T follicular helper cell (primary cell): Measurements from ENCODE around the gene ITGB7.

ENCODE experiments used
- DNase-seq: peaks from one replicate; pipeline ENCODE4 v3.0.0-alpha.2; 2020; ENCODE audit warnings: low read depth

ITGB7 gene

DNA sequence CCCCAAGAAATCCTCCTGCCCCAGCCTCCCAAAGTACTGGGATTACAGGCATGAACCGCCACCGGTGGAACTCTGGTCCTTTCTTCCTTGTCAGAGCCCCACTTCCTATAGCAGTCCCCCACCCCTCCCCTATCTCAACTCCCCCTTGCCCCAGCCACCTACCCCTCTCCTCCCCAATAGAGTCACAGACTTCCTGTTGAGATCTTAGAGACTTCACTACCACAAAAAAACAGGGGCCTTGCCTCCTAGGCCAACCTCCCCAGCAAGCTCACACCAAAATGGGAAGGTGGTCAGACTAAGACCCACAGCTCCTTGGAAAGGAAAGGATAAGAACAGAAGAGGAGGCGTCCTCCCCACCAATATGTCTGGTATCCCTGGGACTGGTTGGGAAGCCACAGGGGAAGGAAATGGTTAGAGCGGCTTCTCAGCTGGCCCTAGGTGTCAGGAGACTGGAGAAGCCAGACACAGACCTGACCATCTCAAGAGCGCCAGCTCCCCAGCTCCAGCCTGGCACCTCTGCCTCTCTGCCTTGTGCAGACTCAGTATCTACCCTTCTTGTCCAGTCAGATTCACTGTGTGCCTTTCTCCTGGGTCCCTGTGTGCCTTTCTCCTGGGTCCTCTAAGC, 8.5 kb downstream of the ITGB7 start:
- DNase-seq = no peak

- no peak for DNase-seq
Measured at GRCh38 chr12:53197011-53197640, 9.9 kb downstream of the ITGB7 start.

DNA sequence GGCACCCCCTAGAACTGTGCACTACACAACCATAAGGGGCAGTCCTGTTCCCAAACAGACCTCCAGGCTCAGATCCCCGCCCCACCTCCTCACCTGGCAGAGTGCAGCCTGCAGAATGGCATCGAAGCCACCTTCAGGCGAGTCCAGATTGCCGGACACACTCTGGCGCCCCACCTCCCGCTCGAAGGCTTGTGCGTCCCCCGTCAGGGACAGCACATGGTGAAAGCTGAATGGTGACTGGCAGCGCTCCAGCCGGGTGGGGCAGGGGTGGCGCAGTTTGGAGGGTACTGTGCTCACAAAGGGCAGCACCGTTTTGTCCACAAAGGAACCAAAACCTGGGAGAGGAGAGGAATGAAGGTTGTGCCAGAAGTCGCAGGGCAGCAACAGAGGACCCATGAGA, 10.6 kb downstream of the ITGB7 start:
- DNase-seq = no peak

DNA sequence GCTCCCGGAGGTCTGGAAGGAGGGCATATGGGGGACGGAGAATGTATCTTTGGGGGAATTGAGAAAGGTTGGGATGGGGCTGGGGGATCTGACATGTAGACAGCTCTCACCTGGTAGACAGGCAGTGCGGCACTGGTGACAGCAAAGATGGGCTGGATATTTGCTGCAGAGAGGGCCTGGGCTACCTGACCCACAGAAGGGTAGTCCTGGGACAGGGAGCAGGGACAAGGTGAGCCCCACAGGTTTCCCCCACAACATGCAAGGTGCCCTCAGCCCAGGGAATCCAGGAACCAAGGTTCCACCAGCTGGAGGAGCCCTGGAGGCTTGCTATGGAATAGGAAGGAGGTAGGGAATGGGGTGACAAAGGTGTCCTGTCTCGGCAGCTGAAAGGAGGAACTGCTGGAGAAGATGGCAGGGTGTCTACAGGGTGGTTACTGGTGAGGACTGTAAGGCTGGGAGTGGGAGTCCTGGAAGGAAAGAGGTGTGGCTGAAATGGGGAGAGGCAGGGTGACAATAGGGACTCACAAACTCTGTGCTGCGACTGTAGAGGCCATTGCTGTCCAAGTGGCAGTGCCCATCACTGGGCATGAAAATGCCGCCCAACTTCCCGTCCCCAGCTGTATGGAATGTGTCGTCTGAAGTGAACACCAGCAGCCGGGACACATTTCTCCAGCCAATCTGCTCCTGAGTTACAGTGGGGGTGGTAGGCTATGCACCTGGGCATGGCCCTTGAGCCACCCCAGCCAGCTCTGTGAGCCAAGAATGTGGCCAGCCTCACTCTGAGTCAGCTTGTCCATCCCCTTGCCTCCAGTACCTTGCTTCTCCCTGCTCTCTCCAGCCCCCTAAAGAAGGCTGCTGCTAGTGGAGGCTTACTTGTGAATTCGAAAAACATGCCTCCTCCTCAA, 11.3 kb downstream of the ITGB7 start:
- no peak for DNase-seq

DNA sequence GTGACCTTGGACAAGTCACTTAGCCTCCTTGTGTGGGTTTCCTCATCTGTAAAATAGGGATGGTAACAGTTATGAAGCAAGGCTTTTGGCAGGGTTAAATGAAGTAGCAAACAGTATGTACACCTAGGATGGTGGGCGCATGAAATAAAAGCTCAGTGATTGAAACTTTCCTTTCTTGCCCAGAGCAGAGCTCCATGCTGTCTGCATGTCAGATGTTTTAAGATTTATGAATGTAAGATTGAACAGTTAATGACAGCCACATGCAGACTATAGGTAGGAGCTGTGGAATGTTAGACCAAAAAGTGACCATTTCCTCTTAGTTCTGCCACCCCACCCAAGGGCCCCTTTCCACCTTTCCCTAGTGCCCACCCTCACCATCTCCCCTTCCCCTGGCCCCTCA, 12.1 kb downstream of the ITGB7 start:
- DNase-seq = no peak

GRCh38 chr12:53193985-53194716, 12.9 kb downstream of the ITGB7 start:
- DNase-seq = no peak

DNA sequence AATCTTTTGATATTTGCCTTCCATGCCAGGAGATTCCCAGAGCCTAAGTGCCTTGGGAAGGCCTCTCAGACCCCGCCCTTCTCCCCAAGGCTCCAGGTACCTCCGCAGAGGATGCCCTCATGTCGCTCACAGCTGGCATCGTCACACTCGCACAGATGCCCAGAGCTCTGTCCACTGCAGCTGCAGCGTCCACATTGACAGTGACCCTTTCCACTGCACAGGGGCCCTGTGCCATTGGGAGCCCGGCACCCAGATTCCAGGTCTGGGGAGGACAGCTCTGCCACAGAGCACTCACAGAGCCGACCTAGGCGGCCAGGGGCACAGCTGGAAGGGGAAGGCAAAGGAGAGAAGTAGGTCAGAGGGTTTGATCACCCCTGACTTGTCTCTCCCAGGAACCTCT, 14.0 kb downstream of the ITGB7 start:
- no peak for DNase-seq

- DNase-seq = no peak
Measured at GRCh38 chr12:53192531-53193021, 14.5 kb downstream of the ITGB7 start.

- no peak for DNase-seq
Measured at GRCh38 chr12:53191885-53192530, 15.0 kb downstream of the ITGB7 start.

DNA sequence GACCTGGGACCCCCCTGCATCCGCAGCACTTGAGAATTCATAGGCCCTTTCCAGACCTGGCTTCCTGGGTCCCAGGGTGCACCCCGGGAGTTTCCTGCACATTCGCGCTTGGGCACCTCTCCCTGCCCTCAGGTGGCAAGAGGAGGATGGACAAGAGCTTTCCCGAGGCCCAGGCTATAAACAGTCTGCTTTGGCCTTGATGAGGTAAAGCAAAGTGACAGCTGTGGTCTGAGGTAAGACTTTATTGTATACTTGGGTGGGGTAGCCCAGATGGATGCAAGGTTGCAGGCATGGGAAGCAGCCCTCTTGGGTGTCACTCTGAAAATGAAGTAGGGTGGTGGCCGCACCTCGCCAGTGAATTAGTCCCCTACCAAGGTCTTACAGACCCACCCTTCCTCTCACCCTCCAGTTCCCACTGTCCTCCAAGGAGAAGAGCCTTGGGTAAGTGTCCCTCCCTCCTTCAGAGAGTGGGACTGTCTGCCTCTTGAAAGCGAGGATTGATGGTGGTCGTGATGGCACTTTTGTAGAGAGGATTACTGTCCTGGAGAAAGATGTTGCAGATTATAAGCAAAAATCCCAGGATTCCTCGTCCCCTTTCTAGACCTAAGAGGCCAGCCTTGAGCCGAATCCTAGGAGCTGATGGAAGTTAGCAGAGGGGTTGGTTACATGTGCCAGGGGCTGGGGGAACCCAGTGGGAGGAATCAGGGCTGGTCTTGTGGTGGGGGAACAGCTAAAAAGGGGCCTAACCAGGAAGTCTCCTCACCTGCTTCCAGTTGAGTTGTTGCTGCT, 15.8 kb downstream of the ITGB7 start:
- no peak for DNase-seq

- peak; percentile 36 for DNase-seq
Measured at GRCh38 chr12:53190108-53190729, 16.8 kb downstream of the ITGB7 start.

DNA sequence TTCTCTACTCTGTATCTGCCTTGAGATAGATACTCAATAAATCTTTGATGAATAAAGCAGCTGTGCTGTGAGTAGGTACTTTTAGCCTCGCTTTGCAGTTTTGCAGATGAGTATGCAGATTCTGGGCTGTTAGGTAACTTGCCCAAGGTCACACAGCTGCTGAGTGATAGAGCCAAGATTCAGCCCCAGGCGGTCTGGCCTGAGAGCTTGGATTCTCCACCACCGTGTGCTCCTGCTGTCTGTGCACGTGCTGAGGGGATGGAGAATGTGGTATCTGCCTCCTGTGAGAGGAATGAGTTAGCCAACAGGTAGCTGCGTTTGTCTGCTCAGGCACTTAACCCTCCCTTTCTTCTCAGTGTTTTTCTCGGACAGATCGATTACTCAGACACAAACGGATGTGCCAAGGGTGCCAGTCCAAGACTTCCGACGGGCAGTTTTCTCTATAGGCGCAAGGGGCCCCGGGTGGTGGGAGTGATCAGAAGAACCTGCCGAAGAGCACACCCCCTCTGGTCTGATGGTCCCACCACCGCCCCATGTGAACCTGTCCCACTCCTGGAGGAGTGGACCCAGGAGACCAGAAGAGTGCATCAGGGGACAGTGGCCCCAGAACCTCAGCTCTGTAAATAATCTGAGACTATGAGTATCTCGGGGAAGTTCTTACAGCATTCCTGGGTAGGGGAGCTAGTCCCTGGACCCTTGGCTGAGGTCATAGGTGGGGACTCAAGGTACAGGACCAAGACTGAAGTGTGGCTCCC, 19.7 kb downstream of the ITGB7 start:
- no peak for DNase-seq

- no peak for DNase-seq
Measured at GRCh38 chr12:53186745-53187144, 20.3 kb downstream of the ITGB7 start.

GRCh38 chr12:53185582-53186153, 21.4 kb downstream of the ITGB7 start:
- DNase-seq = no peak

DNA sequence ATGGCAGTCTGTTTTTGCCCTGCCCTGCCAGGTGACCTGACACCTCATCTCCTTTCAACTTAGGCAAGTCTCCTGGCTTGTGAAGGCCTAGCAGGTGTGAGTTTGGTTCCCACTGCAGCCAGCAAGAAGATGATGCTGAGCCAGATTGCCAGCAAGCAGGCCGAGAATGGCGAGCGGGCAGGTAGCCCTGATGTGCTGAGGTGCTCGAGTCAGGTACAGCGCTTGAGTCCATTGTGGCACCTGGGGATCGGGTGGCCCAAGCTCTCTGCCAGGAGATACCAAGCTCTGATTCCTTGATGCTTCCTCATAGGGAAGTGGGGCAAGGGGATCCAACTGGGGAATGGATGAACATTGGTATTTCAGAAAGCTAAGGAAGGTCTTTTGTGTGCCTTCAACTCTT, 22.2 kb downstream of the ITGB7 start:
- no peak for DNase-seq

GRCh38 chr12:53182903-53183302, 24.1 kb downstream of the ITGB7 start:
- DNase-seq = no peak

- DNase-seq = no peak
Measured at GRCh38 chr12:53181935-53182334, 25.1 kb downstream of the ITGB7 start.

GRCh38 chr12:53180931-53181645, 26.0 kb downstream of the ITGB7 start:
- peak; percentile 65 for DNase-seq
